Measurements from ENCODE around the gene C16orf95.
A peak's percentile ranks its signal among the peaks of the same experiment; 100 is the strongest.

C16orf95 gene

DNA sequence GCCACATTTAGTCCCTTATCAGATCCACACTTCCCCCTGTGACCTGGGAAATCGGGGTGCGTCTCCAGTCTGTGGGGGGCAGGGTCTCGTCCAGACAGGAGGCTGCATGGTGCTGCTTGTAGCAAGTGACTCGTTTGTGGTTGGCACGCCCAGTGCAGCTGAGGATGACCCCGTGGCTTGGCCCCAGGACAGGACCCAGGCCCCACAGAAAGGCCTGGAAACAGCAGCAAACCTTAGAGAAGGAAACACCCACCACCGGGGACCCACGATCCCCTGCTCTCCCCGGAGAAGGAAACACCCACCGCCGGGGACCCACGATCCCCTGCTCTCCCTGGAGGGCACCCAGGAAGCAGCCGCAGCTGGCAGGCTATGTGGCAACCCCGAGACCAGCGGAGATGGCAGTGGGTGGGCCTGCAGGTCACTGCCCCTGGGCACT is 8.2 kb upstream of the C16orf95 start:
- DNase-seq: peak in 1 of 3 donors; percentile 13
- Histone ChIP-seq H3K27ac (ENCODE audit: insufficient read depth in 1 of 2, low read depth in 1 of 2, low read length in 2 of 2, poor library complexity in 1 of 2, severe bottlenecking in 2 of 2) (no peak overlapping the region), H3K36me3 (ENCODE audit: control insufficient read depth in 4 of 4, insufficient read depth in 4 of 4, low read length in 3 of 4) (peaks cover 0 to 33% (median 16%) of the 10 kb centered on the region in 4 experiments), H3K4me3 (ENCODE audit: control insufficient read depth in 1 of 7, extremely low read depth in 1 of 7, insufficient read depth in 4 of 7, low read depth in 2 of 7, low read length in 6 of 7) (no peak overlapping the region), H3K4me1 (ENCODE audit: control extremely low read depth in 1 of 4, control insufficient read depth in 4 of 4, insufficient read depth in 4 of 4, low read length in 3 of 4) (peaks cover 0 to 10% (median 8%) of the 10 kb centered on the region in 4 experiments), H3K27me3 (replicated peaks in 2 of 5; ENCODE audit: control insufficient read depth in 4 of 5, insufficient read depth in 5 of 5, low read length in 4 of 5) (no peaks in the 10 kb centered on the region), H3K9me3 (ENCODE audit: control extremely low read depth in 1 of 5, control insufficient read depth in 4 of 5, insufficient read depth in 2 of 5, low read depth in 1 of 5, low read length in 4 of 5) (no peaks in the 10 kb centered on the region)
- CTCF ChIA-PET: interaction anchor here (1.1 to 2.6 kb wide), 5 partner anchors 7 to 72 kb away, joined by 3 to 14 read pairs (median 7); no protein-coding TSS in a partner anchor
- POLR2A ChIA-PET: no interaction called here
- 58% methylated on average over 15 of the region's 15 CpGs for WGBS (ENCODE audit: insufficient coverage)

DNA sequence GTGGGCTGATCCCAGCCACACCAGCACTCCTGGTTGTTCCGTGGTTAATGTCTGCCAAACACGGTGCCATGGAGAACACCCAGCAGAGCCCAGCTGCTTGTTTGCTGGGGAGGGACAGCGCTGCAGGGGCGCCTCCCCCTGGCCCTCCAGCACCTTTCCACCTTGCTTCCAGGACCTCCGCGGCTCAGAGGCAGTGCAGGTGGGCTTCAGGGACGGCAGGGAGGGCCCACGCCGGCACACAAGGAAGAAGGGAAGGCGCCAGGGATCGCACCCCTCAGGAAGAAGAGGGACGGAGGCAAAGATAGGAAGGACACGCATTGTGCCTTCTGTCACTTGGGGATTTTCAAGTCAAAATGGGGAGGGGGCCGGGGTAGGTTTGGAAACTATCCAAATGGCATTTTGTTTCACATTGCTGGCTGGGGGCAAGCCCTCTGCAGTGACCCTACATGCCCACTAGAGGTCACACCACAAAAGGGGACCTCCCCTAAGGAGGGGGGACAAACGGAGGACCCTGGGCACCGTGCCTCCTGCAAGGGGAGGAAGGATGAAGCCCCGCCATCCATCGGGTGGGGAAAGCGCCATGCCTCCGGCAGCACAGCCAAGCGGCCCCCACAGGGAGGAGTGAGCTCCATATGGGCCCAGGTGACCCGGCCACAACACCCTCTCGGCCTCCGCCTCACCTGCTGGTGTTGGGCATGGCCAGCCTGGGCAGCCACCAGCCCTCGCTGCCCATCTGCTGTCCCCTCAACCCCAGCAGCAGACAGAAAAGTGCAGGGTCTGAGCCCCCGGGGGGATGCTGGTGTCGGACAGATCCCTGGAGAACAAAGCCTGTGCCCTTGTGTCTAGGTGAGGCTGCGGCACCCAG is 7.5 kb upstream of the C16orf95 start:
- peaks cover 0 to 10% (median 8%) of the 10 kb centered on the region in 4 experiments for H3K4me1 ChIP-seq (ENCODE audit: control extremely low read depth in 1 of 4, control insufficient read depth in 4 of 4, insufficient read depth in 4 of 4, low read length in 3 of 4)
- H3K27me3 ChIP-seq (replicated peaks in 2 of 5; ENCODE audit: control insufficient read depth in 4 of 5, insufficient read depth in 5 of 5, low read length in 4 of 5): no peaks in the 10 kb centered on the region
- no peaks in the 10 kb centered on the region for H3K9me3 ChIP-seq (ENCODE audit: control extremely low read depth in 1 of 5, control insufficient read depth in 4 of 5, insufficient read depth in 2 of 5, low read depth in 1 of 5, low read length in 4 of 5)
- peak overlapping the region in 1 of 7 experiments; percentile 40 for H3K4me3 ChIP-seq (ENCODE audit: control insufficient read depth in 1 of 7, extremely low read depth in 1 of 7, insufficient read depth in 4 of 7, low read depth in 2 of 7, low read length in 6 of 7)
- 58% methylated on average over 22 of the region's 28 CpGs for WGBS (ENCODE audit: insufficient coverage)
- ChIA-PET POLR2A (no interaction called here), CTCF (interaction anchor here (0.7 to 2.6 kb wide), 10 partner anchors 8 to 95 kb away, joined by 3 to 14 read pairs (median 4); partner anchors contain the start of gene FBXO31)
- peak; percentile 63 to 81 (median 76) for DNase-seq
- peaks cover 0 to 25% (median 9%) of the 10 kb centered on the region in 4 experiments for H3K36me3 ChIP-seq (ENCODE audit: control insufficient read depth in 4 of 4, insufficient read depth in 4 of 4, low read length in 3 of 4)
- no peak overlapping the region for H3K27ac ChIP-seq (ENCODE audit: insufficient read depth in 1 of 2, low read depth in 1 of 2, low read length in 2 of 2, poor library complexity in 1 of 2, severe bottlenecking in 2 of 2)

DNA sequence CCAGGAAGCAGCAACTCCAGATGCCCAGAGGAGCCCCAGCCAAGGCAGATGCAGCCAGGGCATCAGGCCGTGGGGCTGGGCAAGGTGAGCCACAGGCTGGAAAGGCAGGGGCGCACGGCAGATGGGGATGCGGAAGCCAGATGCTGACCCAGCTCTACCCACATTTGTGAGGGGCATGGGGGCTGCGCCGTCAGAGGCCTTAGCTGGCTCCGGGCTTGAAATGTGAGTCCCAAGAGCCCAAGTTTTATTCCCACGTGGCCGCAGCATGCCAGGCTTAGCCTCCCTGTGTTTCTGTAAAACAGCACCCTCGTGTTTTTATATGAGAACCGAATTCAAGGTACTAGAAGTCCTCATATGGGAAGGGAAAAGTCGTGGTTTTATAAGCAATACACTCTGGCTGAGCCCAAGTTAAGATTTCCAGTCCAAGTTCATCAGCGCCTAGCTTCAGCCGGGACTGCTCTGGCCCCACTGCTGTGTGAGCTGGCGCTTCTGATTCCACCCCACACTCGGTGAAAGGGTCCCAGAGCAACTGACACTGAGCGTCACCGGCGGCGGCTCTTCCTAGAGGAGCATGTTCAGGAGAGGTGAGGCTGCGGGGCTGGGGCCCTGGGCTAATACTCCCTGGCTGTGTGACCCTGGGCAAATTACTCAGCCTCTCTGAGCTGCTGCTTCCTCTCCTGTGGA is 6.7 kb upstream of the C16orf95 start:
- Histone ChIP-seq H3K27me3 (replicated peaks in 2 of 5; ENCODE audit: control insufficient read depth in 4 of 5, insufficient read depth in 5 of 5, low read length in 4 of 5) (no peaks in the 10 kb centered on the region), H3K4me1 (ENCODE audit: control extremely low read depth in 1 of 4, control insufficient read depth in 4 of 4, insufficient read depth in 4 of 4, low read length in 3 of 4) (peaks cover 0 to 10% (median 9%) of the 10 kb centered on the region in 4 experiments), H3K9me3 (ENCODE audit: control extremely low read depth in 1 of 5, control insufficient read depth in 4 of 5, insufficient read depth in 2 of 5, low read depth in 1 of 5, low read length in 4 of 5) (no peaks in the 10 kb centered on the region), H3K27ac (ENCODE audit: insufficient read depth in 1 of 2, low read depth in 1 of 2, low read length in 2 of 2, poor library complexity in 1 of 2, severe bottlenecking in 2 of 2) (no peak overlapping the region), H3K36me3 (ENCODE audit: control insufficient read depth in 4 of 4, insufficient read depth in 4 of 4, low read length in 3 of 4) (peaks cover 0 to 19% (median 3%) of the 10 kb centered on the region in 4 experiments), H3K4me3 (ENCODE audit: control insufficient read depth in 1 of 7, extremely low read depth in 1 of 7, insufficient read depth in 4 of 7, low read depth in 2 of 7, low read length in 6 of 7) (no peak overlapping the region)
- CTCF ChIA-PET: interaction anchor here (0.7 to 2.3 kb wide), 8 partner anchors 9 to 95 kb away, joined by 3 to 11 read pairs (median 4); partner anchors contain the start of gene FBXO31
- DNase-seq: no peak
- POLR2A ChIA-PET: no interaction called here
- 99% methylated on average over 17 of the region's 21 CpGs for WGBS (ENCODE audit: insufficient coverage)

DNA sequence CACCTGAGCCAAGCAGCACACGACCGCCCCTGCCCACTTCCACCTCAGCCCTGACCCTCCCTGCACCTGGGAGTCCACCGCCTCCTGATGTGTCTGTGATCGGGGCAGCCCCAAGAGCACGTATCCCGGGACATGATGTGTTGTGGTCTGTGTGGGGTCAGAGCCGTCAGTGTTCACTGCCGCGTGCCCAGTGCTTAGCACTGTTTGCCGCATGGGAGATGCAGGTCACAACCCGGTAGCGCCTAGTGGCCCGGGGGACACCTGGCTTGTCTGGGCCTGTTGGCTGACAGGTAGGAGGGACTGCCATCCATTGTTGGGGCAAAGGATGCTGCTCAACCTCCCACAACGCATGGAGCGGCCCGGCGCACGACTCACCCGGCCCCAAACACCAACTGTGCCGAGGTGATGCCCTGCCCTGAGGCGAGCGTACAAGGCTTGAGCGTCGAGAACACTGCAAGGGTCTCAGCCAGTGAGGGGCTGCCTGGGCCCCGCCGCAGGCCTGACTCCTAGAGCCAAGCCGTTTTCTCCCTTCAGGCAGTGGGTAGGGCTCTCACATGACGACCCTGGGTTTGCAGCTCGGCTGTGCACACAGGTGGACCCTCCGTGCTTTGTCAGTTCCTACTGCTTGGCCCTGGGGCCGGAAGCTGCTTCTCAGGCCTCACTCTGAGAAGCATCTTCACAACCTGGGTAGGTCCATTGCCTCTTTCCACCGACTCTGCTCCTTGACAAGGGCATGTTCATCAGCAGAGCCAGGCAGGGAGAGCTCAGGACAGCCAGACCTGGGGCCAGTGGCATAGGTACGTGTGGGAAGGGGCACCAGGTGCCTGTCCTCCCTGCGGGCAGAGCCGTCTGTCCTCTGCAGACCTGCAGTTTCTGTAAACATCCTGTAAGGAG is 5.9 kb upstream of the C16orf95 start:
- CTCF ChIA-PET: interaction anchor here (1.0 to 2.3 kb wide), 7 partner anchors 9 to 96 kb away, joined by 3 to 11 read pairs (median 5); partner anchors contain the start of gene FBXO31
- POLR2A ChIA-PET: no interaction called here
- DNase-seq: no peak
- WGBS (ENCODE audit: insufficient coverage): 97% methylated on average over 35 of the region's 35 CpGs
- H3K4me1 ChIP-seq (ENCODE audit: control extremely low read depth in 1 of 4, control insufficient read depth in 4 of 4, insufficient read depth in 4 of 4, low read length in 3 of 4): peaks cover 0 to 15% (median 15%) of the 10 kb centered on the region in 4 experiments
- H3K36me3 ChIP-seq (ENCODE audit: control insufficient read depth in 4 of 4, insufficient read depth in 4 of 4, low read length in 3 of 4): peaks cover 0 to 17% (median 1%) of the 10 kb centered on the region in 4 experiments
- H3K9me3 ChIP-seq (ENCODE audit: control extremely low read depth in 1 of 5, control insufficient read depth in 4 of 5, insufficient read depth in 2 of 5, low read depth in 1 of 5, low read length in 4 of 5): no peaks in the 10 kb centered on the region
- no peaks in the 10 kb centered on the region for H3K27me3 ChIP-seq (replicated peaks in 2 of 5; ENCODE audit: control insufficient read depth in 4 of 5, insufficient read depth in 5 of 5, low read length in 4 of 5)
- H3K4me3 ChIP-seq (ENCODE audit: control insufficient read depth in 1 of 7, extremely low read depth in 1 of 7, insufficient read depth in 4 of 7, low read depth in 2 of 7, low read length in 6 of 7): no peak overlapping the region
- no peak overlapping the region for H3K27ac ChIP-seq (ENCODE audit: insufficient read depth in 1 of 2, low read depth in 1 of 2, low read length in 2 of 2, poor library complexity in 1 of 2, severe bottlenecking in 2 of 2)

DNA sequence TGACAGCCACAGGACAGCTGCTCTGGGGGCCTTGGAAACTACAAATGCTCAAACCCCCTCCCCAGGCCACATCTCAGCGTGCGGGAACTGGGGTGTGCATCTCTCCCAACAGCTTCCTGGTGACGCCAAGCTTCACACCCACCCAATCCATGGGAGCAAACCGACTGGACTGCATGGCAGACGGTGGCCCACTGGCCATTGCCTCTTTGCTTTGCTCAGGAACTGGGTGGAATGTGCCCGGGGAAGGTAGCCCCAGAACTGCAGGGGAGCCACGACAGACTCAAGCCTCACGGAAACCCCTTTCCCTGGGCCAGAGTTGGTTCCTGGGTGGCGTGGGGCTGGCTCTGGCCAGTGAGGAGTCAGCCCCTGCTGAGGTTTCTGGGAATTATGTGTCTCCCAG is 5.2 kb upstream of the C16orf95 start:
- ChIA-PET POLR2A (no interaction called here), CTCF (interaction anchor here (1.9 kb wide), 1 partner anchor 10 kb away, joined by 6 read pairs; no protein-coding TSS in a partner anchor)
- no peak overlapping the region for H3K4me3 ChIP-seq (ENCODE audit: control insufficient read depth in 1 of 7, extremely low read depth in 1 of 7, insufficient read depth in 4 of 7, low read depth in 2 of 7, low read length in 6 of 7)
- H3K36me3 ChIP-seq (ENCODE audit: control insufficient read depth in 4 of 4, insufficient read depth in 4 of 4, low read length in 3 of 4): peaks cover 0 to 16% (median 1%) of the 10 kb centered on the region in 4 experiments
- WGBS (ENCODE audit: insufficient coverage): 97% methylated on average over 8 of the region's 9 CpGs
- DNase-seq: no peak
- H3K27ac ChIP-seq (ENCODE audit: insufficient read depth in 1 of 2, low read depth in 1 of 2, low read length in 2 of 2, poor library complexity in 1 of 2, severe bottlenecking in 2 of 2): no peak overlapping the region
- no peaks in the 10 kb centered on the region for H3K9me3 ChIP-seq (ENCODE audit: control extremely low read depth in 1 of 5, control insufficient read depth in 4 of 5, insufficient read depth in 2 of 5, low read depth in 1 of 5, low read length in 4 of 5)
- peaks cover 0 to 19% (median 18%) of the 10 kb centered on the region in 4 experiments for H3K4me1 ChIP-seq (ENCODE audit: control extremely low read depth in 1 of 4, control insufficient read depth in 4 of 4, insufficient read depth in 4 of 4, low read length in 3 of 4)
- H3K27me3 ChIP-seq (replicated peaks in 2 of 5; ENCODE audit: control insufficient read depth in 4 of 5, insufficient read depth in 5 of 5, low read length in 4 of 5): no peaks in the 10 kb centered on the region

DNA sequence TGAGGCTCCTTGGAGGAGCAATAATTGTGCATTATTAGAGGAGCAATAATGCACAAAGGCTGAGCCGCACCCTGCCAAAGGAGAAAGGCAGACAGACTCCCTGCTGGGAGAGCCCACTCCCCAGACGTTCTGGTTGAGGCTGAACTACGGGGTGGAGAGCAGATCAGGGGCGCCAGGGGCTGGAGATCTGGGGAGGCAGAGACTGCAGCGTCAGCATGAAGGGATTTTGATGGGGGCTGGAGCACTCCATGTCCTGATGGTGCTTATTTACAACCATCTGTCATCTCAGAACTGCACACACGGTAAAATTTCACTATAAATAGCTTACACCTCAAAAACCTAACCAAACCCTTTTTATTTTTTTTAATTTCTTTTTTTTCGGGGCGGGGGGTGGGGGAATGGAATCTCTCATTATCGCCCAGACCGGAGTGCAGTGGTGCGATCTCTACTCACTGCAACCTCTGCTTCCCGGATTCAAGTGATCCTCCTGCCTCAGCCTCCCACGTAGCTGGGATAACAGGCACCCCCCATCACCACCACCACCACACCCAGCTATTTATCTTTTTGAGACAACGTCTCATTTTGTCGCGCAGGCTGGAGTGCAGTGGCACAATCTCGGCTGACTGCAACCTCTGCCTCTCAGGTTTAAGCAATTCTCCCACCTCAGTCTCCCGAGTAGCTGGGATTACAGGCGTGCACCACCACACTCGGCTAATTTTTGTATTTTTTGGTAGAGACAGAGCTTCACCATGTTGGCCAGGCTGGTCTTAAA is 4.3 kb upstream of the C16orf95 start:
- no peaks in the 10 kb centered on the region for H3K27me3 ChIP-seq (replicated peaks in 2 of 5; ENCODE audit: control insufficient read depth in 4 of 5, insufficient read depth in 5 of 5, low read length in 4 of 5)
- 92% methylated on average over 15 of the region's 20 CpGs for WGBS (ENCODE audit: insufficient coverage)
- peaks cover 0 to 22% (median 20%) of the 10 kb centered on the region in 4 experiments for H3K4me1 ChIP-seq (ENCODE audit: control extremely low read depth in 1 of 4, control insufficient read depth in 4 of 4, insufficient read depth in 4 of 4, low read length in 3 of 4)
- peaks cover 0 to 16% (median 1%) of the 10 kb centered on the region in 4 experiments for H3K36me3 ChIP-seq (ENCODE audit: control insufficient read depth in 4 of 4, insufficient read depth in 4 of 4, low read length in 3 of 4)
- H3K4me3 ChIP-seq (ENCODE audit: control insufficient read depth in 1 of 7, extremely low read depth in 1 of 7, insufficient read depth in 4 of 7, low read depth in 2 of 7, low read length in 6 of 7): no peak overlapping the region
- no peak overlapping the region for H3K27ac ChIP-seq (ENCODE audit: insufficient read depth in 1 of 2, low read depth in 1 of 2, low read length in 2 of 2, poor library complexity in 1 of 2, severe bottlenecking in 2 of 2)
- CTCF ChIA-PET: interaction anchor here (1.9 kb wide), 1 partner anchor 11 kb away, joined by 6 read pairs; no protein-coding TSS in a partner anchor
- H3K9me3 ChIP-seq (ENCODE audit: control extremely low read depth in 1 of 5, control insufficient read depth in 4 of 5, insufficient read depth in 2 of 5, low read depth in 1 of 5, low read length in 4 of 5): no peaks in the 10 kb centered on the region
- DNase-seq: no peak
- POLR2A ChIA-PET: no interaction called here
